HG02852 (cell line): ENCODE data around the gene LPAR3.
"Not testable (repeated sequence)": the region's sequence is repeated elsewhere in the genome, so short reads cannot be mapped to it uniquely, and the experiment has no call there.

Source experiments
- ATAC-seq: cut with Tn5 transposase; IDR thresholded peaks from one replicate; pipeline ENCODE4 v1.9.1; 2021; ENCODE audit warnings: mild to moderate bottlenecking, moderate library complexity; ENCODE audit not compliant: unreplicated experiment

The LPAR3 gene

DNA sequence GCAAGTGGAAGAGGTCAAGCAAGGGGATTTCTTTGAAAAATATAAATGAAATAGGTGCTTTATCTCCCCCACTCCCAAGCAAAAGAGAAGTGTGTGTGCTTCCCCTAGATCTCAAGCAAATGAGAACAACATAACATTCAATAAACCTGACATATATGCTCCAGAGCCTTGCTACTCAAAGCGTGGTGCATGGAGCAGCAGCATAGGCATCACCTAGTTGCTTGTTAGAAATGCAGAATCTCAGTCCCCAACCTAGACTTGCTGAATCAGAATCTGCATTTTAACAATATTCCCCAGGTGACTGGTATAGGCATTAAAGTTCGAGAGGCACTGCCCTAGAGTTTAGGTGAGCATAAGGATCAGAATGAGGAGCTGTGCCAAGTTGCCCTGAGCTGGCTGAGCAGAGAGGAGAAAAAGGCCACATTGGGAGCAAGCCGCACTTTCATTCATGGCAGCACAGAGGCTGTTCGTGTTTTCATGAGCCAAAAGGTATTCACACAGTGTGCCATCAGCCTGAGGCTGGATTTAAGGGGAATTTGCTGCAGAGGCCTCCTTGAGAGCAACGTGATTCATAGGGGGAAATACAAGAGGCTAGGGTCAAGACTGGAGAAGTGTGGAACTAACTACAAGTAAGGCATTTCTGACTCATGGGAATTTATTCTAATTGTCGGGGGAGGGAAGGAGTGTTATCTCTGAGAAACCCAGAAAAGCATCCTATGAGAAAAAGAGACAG, 14.3 kb upstream of the LPAR3 start:
- no peak for ATAC-seq

DNA sequence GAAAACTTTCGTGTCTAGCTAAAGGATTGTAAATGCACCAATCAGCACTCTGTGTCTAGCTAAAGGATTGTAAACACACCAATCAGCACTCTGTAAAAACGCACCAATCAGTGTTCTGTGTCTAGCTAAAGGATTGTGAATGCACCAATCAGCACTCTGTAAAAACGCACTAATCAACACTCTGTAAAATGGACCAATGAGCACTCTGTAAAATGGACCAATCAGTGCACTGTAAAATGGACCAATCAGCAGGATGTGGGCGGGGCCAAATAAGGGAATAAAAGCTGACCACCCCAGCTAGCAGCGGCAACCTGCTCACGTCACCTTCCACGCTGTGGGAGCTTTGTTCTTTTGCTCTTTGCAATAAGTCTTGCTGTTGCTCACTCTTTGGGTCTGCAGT, 9.7 kb upstream of the LPAR3 start:
- not testable (repeated sequence) for ATAC-seq

DNA sequence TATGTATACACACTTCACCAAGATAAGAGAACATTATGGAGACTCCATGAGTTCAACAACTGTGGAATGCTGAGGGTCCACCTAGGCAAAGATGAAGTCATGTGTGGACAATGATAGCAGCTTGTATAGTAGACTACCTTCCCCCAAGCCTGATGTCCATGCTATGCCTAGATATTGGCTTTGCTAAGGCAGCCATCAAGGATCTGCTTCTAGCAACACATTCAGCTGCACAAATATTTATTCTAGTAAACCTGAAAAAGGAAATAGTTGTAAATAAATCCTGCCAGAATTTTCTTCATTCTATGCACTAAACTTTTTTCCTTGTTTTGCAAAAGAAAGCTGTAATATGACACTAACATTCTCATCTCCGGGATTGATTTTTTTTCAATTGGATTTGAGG, 7.0 kb upstream of the LPAR3 start:
- ATAC-seq, result no peak

DNA sequence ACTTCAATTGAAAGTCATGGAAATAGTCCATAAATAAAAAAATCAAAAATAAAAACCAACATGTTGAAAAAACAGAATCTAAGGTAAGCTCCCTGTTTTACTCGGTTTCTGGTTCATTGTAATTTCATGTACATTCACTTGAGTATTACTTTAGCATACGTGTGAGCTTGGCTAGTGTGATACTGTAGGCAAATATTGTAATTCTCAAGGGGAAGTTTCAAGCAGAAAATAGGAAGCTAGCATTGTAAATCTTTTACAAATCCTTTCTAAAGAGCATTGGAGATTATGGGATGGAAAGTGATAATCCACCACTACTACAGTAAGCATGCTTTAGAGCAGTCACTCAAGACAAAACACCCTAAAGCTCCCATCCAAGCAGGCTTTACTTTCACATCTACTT, 3.3 kb upstream of the LPAR3 start:
- no peak for ATAC-seq

DNA sequence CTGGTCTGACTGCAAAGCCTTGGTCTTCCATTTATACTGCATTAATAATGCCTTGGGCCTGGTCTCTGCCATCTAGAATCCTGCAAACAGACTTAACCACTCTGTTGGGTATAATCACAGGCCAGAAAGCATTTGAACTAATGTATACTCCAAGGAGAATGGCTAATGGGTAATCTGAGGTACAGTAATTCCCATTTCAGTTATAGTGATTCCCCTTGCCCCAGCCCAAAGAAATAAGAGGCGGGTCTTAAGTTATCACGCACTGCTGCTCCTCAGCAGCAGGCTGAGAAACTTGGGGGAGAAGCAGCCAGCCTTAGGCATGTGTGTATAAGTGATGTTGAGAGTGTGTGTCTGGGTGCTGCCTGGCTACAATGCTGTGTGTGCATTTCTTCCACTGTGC, 2.4 kb downstream of the LPAR3 start:
- ATAC-seq, result no peak

DNA sequence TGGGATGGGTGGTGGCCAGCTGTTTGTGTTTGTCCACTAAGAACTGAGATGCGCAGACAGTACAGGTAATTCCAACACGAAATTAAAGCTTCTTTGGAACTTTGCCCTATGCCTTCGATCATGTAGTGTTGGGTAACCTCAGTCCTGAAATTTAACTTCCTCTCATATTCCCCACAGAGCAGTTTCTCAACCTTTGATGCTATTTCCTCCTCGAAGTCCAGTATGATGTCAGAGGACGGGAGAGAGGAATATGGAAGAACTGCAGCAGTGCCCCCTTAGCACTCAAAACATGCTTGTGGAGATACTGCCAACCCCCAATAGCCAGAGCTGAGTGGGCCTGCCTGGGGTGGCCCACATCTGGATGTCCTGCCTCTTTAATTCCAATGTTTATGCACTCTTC, 3.6 kb downstream of the LPAR3 start:
- no peak for ATAC-seq

DNA sequence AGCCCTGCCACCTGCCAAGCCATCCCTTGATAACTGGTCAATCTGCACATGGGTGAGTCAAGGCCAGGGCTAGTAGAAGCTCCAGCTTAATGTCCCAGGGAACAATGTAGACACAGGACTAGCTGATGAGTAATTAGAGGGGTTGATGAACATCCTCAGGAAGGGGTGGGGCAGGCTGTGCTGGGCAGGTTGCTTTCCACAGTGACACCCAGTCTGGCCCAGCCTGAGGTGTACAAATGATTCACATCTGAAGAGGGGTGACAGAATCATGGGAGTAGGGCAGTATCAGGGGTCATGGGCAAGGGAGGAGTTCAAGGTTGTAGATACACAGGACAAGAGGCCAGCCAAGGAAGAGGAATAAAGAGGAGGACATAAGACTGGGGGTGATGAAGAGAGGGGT, 4.3 kb downstream of the LPAR3 start:
- no peak for ATAC-seq

DNA sequence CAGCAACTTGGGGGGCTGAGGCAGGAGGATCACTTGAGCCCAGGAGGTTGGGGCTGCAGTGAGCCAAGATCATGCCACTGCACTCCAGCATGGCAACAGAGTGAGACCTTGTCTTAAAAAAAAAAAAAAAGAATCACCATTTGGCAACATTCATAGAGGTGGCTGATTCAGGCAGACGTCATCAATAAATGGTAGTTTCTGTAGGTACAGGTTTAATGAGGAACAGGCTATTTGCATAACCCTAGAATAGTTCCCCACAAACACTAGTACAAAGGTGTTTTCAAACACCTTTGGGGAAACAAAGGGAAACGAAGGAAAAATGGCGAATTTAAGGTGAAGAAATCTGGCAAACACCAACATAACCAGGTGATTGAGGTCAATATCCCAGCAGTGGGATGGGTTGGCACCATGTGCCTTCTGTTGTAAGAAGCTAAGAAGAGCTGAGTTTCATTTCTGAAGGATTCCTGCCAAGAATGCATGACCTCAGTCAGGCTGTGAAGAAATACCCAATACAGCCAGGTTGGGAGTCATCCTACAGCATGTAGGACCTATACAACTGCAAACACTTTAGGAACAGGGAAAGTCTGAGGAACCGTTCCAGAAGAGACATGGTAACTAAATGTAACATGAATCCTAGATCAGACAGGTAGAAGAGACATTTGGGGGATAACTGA, 5.6 kb downstream of the LPAR3 start:
- ATAC-seq, result no peak

DNA sequence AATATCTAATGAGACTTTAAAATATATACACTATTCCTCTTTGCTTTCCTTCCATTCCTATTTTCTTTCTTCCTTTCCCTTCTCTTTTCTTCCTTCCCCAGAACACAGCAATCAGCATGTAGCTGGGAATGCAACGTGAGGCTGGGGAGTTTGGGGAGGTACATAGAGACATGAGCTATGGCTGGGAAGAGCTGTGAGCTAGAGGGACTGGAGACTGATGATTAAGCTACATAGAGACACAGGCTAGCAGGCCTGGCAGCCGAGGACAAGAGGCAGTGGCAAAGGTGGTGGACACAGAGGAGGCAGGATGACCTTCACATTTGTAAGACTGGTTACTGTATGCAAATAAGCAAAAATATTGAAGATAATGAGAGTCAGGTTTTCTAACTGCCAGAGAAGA, 7.5 kb downstream of the LPAR3 start:
- no peak for ATAC-seq

DNA sequence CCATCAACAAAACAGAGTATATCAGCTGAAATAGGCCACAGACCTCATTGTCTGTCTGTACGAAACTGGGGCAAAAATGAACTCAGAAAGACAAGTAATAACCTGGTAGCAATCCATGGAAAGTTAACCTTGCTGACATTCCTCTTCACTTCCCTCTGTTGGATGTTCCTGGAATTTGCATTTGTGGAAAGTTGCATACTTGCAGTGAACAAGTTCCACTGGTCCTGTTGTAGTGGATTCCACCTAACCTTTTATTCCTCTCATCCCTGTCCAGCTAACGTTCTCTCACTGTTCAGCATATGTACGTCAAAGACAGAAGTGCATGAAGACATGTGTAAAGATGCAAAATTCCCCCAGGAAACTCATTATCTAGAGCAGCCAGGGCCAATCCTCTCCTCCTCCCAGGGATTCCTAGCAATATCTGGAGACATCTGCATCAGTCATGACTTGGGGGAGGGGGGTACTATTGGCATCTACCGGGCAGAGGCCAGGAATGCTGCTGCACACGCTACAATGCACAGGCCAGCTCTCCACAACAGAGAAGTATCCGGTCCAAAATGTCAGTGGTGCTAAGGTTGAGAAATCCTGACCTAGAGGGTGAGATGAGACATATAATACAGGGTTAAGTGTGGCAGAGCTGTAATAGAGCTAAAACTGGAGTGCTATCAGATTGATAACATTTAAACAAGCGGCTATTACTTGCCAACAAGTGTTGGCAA, 8.2 kb downstream of the LPAR3 start:
- ATAC-seq, result no peak

DNA sequence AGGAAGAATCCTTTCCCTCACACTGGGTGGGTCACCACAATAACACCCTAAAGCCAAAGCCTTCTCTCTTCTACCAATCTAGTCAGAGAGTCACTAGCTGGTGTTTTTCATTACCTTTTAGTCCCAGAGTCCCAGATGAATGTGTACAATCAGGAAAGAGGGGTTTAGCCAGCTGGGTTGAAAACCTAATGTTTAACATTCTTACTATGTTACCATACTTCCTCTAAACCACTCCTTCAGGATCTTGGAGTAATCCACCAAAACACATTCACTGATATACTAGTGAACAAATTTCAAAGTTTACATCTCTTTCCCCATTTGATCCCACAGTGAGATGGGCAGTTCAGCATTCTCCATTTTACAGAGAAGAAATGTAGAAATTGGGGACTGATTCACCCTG, 9.7 kb downstream of the LPAR3 start:
- ATAC-seq, result no peak

DNA sequence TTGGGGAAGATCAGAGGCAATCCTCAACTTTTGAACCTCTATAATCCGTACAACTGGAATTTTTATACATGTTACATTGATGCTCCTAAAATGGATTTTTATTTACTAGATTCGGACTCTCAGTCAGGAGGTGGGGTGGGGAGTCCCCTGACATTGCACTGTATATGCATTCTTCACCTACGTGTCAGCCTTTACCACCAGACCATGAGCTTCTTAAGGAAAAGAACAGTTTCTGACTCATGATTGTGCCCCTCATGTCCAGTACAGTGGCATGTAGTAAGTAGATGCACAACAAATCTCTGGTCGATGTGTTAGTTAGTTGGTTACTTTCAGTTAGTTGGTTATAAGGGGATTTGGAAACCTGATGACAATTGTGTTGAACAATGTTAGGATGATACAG, 15.4 kb downstream of the LPAR3 start:
- ATAC-seq, result no peak

DNA sequence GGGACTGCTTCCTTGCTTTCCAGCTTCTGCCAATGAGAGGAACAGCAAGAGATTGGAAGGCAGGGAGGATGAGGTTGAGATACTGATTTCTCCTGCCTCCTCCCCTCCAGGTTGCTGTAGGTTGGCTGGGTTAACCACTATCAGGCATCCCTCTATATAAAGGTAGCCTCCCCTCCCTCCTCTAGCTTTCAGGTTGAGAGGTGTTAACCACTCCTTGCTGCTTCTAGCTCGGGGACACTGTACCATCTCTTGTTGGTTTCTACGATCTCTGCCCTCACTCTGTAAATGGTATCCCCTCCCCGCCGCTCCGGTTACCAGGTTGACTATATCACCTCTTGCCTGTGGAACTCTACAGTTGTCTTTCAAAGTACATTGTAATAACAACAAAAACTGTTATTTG, 16.7 kb downstream of the LPAR3 start:
- ATAC-seq, result no peak

DNA sequence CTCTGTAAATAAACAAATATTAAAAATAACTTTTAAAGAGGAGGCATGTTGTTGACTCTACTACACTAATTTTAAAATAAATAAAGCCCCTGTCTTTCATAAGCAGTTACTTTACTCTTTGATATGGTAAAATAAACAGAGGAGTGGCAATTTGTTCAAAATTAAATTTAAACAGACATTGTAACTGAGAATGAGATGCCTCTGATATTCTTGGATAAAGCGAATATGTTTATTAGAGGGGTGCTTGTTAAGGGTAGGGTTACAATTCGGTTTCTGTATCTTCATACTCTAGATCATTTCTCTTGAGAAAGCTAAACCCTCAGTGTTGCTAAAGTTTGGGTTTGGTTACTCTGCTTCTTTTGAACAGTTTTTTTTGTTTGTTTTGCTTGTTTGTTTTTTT, 19.6 kb downstream of the LPAR3 start:
- ATAC-seq, result no peak

DNA sequence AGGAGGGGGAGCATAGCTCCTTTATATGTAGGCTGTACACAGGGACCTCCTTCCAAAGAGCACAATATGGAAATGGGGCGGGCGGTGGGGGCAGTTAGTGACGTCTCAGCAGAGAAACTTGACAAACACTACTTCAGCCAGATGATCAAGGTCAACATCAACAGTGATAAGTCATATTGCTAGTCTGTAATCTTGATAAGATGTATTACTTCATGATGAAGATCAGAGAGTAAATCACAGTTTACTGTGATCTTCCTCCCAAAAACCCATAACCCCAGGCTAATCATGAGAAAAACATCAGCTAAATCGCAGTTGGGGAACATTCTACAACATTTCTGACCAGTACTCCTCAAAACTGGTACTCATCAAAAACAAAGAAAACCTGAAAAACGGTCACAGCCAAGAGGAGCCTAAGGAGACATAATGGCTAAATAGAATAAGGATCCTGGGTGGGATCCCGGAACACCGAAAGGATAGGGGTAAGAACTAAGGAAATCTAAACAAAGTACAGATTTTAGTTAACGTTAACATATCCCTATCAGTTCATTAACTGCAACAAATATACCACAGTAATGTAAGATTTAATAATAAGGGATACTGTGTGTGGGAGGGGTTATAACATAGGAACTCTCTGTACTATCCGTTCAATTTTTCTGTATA, 20.2 kb downstream of the LPAR3 start:
- no peak for ATAC-seq

DNA sequence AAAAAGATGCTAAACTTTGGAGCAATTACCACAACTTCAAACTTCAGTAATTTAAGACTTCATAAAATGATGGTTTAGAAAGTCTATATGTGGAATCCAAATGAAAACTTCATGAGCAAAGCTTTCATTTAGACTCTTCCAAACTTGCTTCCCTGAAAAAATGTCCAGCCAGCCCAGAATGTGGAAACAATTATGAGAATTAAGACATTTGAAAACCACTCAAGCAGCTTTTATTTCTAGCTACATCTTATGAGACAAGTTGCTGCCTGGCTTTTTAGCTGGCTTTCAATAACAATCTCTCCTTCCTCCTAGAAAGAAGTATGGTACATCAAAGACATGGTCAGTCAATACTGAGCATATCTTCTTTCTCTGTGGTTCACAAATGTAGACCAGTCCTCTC, 21.8 kb downstream of the LPAR3 start:
- no peak for ATAC-seq

DNA sequence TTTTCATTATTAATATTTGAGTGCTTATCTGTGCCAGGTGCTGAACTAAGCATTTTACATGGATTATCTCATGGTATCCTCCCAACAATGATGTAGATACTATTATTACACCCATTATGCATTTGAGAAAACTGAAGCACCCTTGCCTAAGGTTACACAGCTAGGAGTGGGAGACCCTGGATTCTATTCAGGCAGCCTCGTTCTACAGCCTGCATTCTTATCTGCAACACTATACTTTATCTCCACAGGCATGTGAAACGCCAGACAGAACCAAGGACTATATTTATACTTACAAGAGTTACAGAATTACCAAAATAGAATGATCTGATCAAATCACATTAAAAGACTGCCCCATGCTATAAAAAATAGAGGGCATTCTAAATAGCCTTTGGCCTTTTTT, 22.4 kb downstream of the LPAR3 start:
- ATAC-seq, result no peak

DNA sequence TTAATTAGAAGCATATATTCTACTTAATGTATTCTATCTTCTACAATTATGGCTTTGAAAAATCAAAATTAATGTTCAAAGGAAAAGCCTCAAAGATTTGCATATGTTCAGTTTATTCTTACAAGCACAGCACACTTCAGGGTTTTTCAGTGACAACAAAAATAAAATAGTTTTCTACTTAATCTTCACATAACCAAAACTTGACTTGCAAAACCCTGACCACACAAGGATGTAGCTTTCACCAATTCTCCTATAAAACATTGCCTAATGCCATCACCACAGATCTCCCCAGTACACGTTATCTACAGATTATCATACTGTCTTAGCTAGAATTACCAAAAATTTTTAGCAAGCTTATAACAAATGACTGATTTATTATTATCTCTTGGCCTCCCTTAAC, 23.3 kb downstream of the LPAR3 start:
- ATAC-seq, result no peak

DNA sequence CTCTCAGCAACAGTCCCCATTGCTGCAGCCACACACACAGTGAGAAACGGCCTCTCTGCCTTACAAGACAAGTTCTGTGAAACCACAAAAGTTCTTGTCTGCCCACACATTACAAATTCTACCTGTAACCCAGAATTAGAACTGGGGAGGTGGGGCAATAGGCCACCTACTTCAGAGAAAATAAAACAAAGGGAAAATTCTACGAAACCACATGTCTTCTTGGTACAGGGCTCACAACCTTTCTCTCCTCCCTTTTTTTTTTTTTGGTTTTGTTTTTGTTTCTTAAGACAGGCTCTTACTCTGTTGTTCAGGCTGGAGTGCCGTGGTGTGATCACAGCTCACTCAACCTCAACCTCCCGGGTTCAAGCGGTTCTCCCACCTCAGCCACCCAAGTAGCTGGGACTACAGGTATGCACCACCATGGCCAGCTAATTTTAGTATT, 30.2 kb downstream of the LPAR3 start:
- ATAC-seq, result peak; percentile 97

DNA sequence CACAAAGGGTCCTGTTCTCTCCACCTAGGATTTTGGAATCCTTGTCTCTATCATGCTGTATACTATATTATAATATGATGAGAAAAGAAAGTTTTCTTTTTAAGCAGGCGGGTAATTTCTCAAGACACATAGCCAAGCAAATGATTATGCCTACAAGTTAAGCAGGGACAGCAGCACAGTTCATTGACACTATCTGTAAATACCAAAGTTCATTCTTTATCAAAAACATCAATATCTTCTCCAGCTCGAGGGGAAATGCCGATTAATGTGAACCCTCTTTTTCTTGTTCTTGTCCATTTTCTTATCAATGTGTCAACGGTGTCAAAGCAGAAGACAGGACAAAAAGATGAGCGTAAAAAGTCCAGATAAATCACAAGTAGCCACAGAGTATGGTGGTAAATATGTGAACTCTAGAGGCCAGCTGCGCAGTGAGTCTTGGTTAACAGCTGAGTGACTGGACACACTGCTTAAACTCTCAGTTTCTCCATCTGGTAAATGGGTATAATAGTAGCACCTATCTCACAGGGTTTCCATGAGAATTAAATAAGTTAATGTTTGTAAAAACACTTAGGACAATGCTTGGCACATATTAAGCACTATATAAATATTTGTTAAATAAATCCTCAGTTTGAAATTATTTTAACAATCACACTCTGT, 30.9 kb downstream of the LPAR3 start:
- ATAC-seq, result no peak

DNA sequence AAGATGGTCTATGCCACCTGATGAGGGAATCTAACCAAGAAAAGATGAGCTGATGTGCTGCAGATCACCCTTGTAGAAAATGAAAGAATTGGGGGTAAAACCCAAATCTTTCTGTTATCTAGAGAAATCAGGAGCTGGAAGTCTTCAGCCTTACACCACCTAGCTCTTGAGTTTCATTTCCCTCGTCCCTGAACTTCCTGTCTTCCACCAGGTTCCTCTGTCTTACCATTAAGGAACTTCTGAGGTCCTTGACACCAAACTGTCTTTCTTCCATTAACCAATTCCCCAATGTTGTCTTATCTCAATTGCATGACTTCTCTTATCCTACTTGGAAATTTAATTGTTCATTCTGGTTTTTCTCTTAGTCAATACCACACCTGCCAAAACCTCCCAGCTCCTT, 31.5 kb downstream of the LPAR3 start:
- no peak for ATAC-seq
